CD4-positive, alpha-beta T cell (primary cell): Measurements from ENCODE around the gene MBD5. TPM values are rescaled to one million over a fixed set of nuclear protein-coding genes. Genes with fewer than 3 reads are reported as not detected.

ENCODE experiments used
- ATAC-seq: fragments of 200-7000 bp; cut with Tn5 transposase; one replicate; pipeline ENCODE4 v1.10.0; 2022; ENCODE audit warnings: mild to moderate bottlenecking; ENCODE audit not compliant: poor library complexity
- CTCF ChIA-PET: fragments of 350-600 bp; sonication (Branson Sonifier 250); formaldehyde crosslinking; loops from one replicate; lab custom pipeline; 2021; ENCODE audit warnings: antibody characterized with exemption, inconsistent platforms; lab: Charles Lee
- POLR2A ChIA-PET: fragments of 350-600 bp; sonication (Branson Sonifier 250); formaldehyde crosslinking; loops from one replicate; lab custom pipeline; 2021; ENCODE audit warnings: antibody characterized with exemption, inconsistent platforms; lab: Charles Lee
- DNase-seq, 14 experiments: peaks; one replicate each; pipeline ENCODE4 v3.0.0-alpha.2; 2013 to 2020; ENCODE audit warnings: mixed read lengths in 2 of 14
- H3K27ac ChIP-seq, 2 donors: one replicate each; pipeline versions ENCODE4 v1.5.1 to v1.7.0; 2013; ENCODE audit warnings: low read length in 2 of 2, low read depth in 1 of 2, mild to moderate bottlenecking in 1 of 2
- H3K27me3 ChIP-seq, 2 experiments: 1 replicate in 1 of 2; 2 replicates in 1 of 2; pipeline versions ENCODE4 v1.6.1 to v1.7.0; 2013; ENCODE audit warnings: low read length in 2 of 2, control low read depth in 1 of 2, mild to moderate bottlenecking in 1 of 2, moderate library complexity in 1 of 2; ENCODE audit not compliant: insufficient read depth in 2 of 2, control insufficient read depth in 1 of 2
- H3K36me3 ChIP-seq: one replicate; pipeline ENCODE4 v1.6.1; 2013; ENCODE audit warnings: low read length, control low read depth; ENCODE audit not compliant: insufficient read depth
- H3K4me1 ChIP-seq: one replicate; pipeline ENCODE4 v1.6.1; 2013; ENCODE audit warnings: low read length, control low read depth; ENCODE audit not compliant: insufficient read depth
- H3K4me3 ChIP-seq: one replicate; pipeline ENCODE4 v1.5.1; 2013; ENCODE audit warnings: mild to moderate bottlenecking, low read length, moderate library complexity
- H3K9me3 ChIP-seq, 2 experiments: 1 replicate in 1 of 2; 2 replicates in 1 of 2; pipeline versions ENCODE4 v1.6.1 to v1.7.0; 2013; ENCODE audit warnings: low read length in 2 of 2, mild to moderate bottlenecking in 2 of 2, control low read depth in 1 of 2, moderate library complexity in 1 of 2; ENCODE audit not compliant: control insufficient read depth in 1 of 2, insufficient read depth in 1 of 2
- H3K27ac Mint-ChIP-seq: one replicate; pipeline ENCODE4 v1.8.0; 2020; ENCODE audit warnings: mixed read lengths
- H3K27me3 Mint-ChIP-seq: one replicate; pipeline ENCODE4 v1.8.0; 2021; ENCODE audit warnings: mixed read lengths
- H3K36me3 Mint-ChIP-seq: one replicate; pipeline ENCODE4 v1.8.0; 2021; ENCODE audit warnings: low read depth, mixed read lengths
- H3K4me1 Mint-ChIP-seq: one replicate; pipeline ENCODE4 v1.8.0; 2021; ENCODE audit warnings: low read depth, mixed read lengths
- H3K4me3 Mint-ChIP-seq: one replicate; pipeline ENCODE4 v1.8.0; 2020; ENCODE audit warnings: mild to moderate bottlenecking, mixed read lengths
- H3K9me3 Mint-ChIP-seq: one replicate; pipeline ENCODE4 v1.8.0; 2020; ENCODE audit warnings: mixed read lengths
- intact Hi-C, 2 experiments: fragments of 100-400 bp; cut with DNase I in 1 of 2; cut with micrococcal nuclease in 1 of 2; formaldehyde crosslinking; loops; one replicate each; pipeline versions ENCODE4 v1.15.1 to v1.9.0; 2023 to 2025; cut with DNase I, micrococcal nuclease
- total RNA-seq, 174 experiments: library from RNA in 2 of 174; stranded (reverse) in 2 of 174; gene quantifications; one replicate each; pipeline ENCODE4 v1.2.3 and lab custom pipeline; 2021 to 2026
- TF ChIP-seq, protein P1 (sequence below): fragments of 200-600 bp; IDR thresholded peaks from one replicate; pipeline ENCODE4 v1.8.0; 2022; ENCODE audit warnings: antibody characterized with exemption, mild to moderate bottlenecking

The MBD5 gene
- total RNA-seq, 2 experiments from 2014 or later: 49.8 to 52.9 TPM

DNA sequence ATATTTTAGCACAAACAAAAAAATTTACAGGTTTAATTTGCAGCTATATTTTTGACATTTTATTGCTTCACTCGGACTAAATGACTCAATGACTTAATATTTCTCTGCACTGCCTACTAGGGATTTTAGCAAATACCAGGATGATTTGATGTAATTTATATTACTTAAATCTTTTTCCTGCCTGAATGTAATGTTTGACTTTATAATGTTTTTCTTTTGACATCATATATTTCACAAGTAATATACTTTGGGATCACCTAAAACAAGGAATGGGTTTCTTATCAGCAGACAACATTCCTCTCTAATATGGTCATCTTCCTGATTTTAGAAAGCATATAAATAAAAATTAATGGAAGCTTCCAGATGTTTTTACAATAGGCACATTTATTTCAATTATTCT is 370.4 kb downstream of the MBD5 start:
- Mint-ChIP-seq H3K27ac (no peak overlapping the region), H3K4me1 (no peaks in the 10 kb centered on the region), H3K27me3 (no peaks in the 10 kb centered on the region), H3K36me3 (peaks cover 13% of the 10 kb centered on the region), H3K9me3 (no peaks in the 10 kb centered on the region), H3K4me3 (no peak overlapping the region)
- Histone ChIP-seq H3K36me3 (no peaks in the 10 kb centered on the region), H3K4me3 (no peak overlapping the region), H3K27me3 (no peaks in the 10 kb centered on the region), H3K4me1 (no peaks in the 10 kb centered on the region), H3K27ac (no peak overlapping the region), H3K9me3 (no peaks in the 10 kb centered on the region)
- ChIA-PET POLR2A (no interaction called here), CTCF (no interaction called here)
- intact Hi-C loops: no loop called here
- DNase-seq: no peak
- no peak for ATAC-seq
- TF ChIP-seq, protein P1, sequence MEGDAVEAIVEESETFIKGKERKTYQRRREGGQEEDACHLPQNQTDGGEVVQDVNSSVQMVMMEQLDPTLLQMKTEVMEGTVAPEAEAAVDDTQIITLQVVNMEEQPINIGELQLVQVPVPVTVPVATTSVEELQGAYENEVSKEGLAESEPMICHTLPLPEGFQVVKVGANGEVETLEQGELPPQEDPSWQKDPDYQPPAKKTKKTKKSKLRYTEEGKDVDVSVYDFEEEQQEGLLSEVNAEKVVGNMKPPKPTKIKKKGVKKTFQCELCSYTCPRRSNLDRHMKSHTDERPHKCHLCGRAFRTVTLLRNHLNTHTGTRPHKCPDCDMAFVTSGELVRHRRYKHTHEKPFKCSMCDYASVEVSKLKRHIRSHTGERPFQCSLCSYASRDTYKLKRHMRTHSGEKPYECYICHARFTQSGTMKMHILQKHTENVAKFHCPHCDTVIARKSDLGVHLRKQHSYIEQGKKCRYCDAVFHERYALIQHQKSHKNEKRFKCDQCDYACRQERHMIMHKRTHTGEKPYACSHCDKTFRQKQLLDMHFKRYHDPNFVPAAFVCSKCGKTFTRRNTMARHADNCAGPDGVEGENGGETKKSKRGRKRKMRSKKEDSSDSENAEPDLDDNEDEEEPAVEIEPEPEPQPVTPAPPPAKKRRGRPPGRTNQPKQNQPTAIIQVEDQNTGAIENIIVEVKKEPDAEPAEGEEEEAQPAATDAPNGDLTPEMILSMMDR: no peak

- H3K4me1 ChIP-seq: no peaks in the 10 kb centered on the region
- H3K9me3 Mint-ChIP-seq: peaks cover 3% of the 10 kb centered on the region
- H3K27ac Mint-ChIP-seq: no peak overlapping the region
- CTCF ChIA-PET: no interaction called here
- H3K9me3 ChIP-seq: no peaks in the 10 kb centered on the region
- intact Hi-C loops: no loop called here
- no peak for DNase-seq
- no peaks in the 10 kb centered on the region for H3K27me3 ChIP-seq
- no peak overlapping the region for H3K4me3 ChIP-seq
- no peaks in the 10 kb centered on the region for H3K36me3 ChIP-seq
- no peak for ATAC-seq
- TF ChIP-seq, protein P1: no peak
- no peak overlapping the region for H3K4me3 Mint-ChIP-seq
- H3K27ac ChIP-seq: no peak overlapping the region
- H3K4me1 Mint-ChIP-seq: peaks cover 5% of the 10 kb centered on the region
- no peaks in the 10 kb centered on the region for H3K27me3 Mint-ChIP-seq
- peaks cover 26% of the 10 kb centered on the region for H3K36me3 Mint-ChIP-seq
- POLR2A ChIA-PET: no interaction called here
Measured at GRCh38 chr2:148402786-148403185, 381.9 kb downstream of the MBD5 start.

DNA sequence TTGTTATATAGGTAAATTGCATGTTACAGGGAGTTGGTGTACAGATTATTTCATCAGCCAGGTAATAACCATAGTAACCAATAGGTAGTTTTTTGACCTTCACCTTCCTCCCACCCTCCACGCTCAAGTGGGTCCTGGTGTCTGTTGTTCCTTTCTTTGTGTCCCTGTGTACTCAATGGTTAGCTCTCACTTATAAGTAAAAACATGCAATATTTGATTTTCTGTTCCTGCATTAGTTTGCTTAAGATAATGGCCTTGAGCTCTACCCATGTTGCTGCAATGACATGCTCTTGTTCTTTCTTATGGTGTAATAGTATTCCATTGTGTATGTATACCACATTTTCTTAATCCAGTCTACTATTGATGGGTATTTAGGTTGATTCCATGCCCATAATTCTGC is 390.0 kb downstream of the MBD5 start:
- no peak overlapping the region for H3K27ac ChIP-seq
- peaks cover 0 to 18% of the 10 kb centered on the region in 2 experiments for H3K9me3 ChIP-seq
- H3K36me3 ChIP-seq: no peaks in the 10 kb centered on the region
- ChIA-PET POLR2A (no interaction called here), CTCF (no interaction called here)
- H3K27me3 ChIP-seq: no peaks in the 10 kb centered on the region
- no peaks in the 10 kb centered on the region for H3K27me3 Mint-ChIP-seq
- no peak overlapping the region for H3K4me3 ChIP-seq
- DNase-seq (no peak), ATAC-seq (no peak)
- intact Hi-C loops: no loop called here
- H3K36me3 Mint-ChIP-seq: peaks cover 51% of the 10 kb centered on the region
- H3K9me3 Mint-ChIP-seq: peaks cover 19% of the 10 kb centered on the region
- TF ChIP-seq, protein P1: no peak
- H3K4me1 Mint-ChIP-seq: no peaks in the 10 kb centered on the region
- no peak overlapping the region for H3K27ac Mint-ChIP-seq
- H3K4me1 ChIP-seq: no peaks in the 10 kb centered on the region
- H3K4me3 Mint-ChIP-seq: no peak overlapping the region
